ENCODE measurements around the gene CPT1B. TPM values are rescaled to one million over a fixed set of nuclear protein-coding genes. Genes with fewer than 3 reads are reported as not detected.

The CPT1B gene
- total and polyA plus RNA-seq, 2 donors (not counting 3 experiments of a cell fraction or from before 2014, with no cell fraction given), result 7.1 TPM

GRCh38 chr22:50577697-50577986 is 585 bp downstream of the CPT1B start:
- Histone ChIP-seq H3K9me3 (replicated peaks; ENCODE audit: control insufficient read depth, insufficient read depth, low read length) (no peaks in the 10 kb centered on the region), H3K27ac (ENCODE audit: insufficient read depth, low read depth, low read length) (no peak overlapping the region), H3K4me2 (ENCODE audit: insufficient read depth, low read length) (no peak overlapping the region), H4K20me1 (replicated peaks; ENCODE audit: control insufficient read depth, extremely low read depth, insufficient read depth, low read length) (no peaks in the 10 kb centered on the region), H3K4me1 (ENCODE audit: control insufficient read depth, extremely low read depth, insufficient read depth, low read length) (peaks cover 6% of the 10 kb centered on the region), H3K9me1 (replicated peaks; ENCODE audit: control insufficient read depth, extremely low read depth, insufficient read depth, low read length) (no peaks in the 10 kb centered on the region), H3K79me2 (ENCODE audit: control insufficient read depth, insufficient read depth, low read length) (peaks cover 8% of the 10 kb centered on the region), H3K9ac (replicated peaks; ENCODE audit: extremely low read depth, insufficient read depth, low read length) (no peak overlapping the region), H3K27me3 (ENCODE audit: control insufficient read depth in 2 of 2, insufficient read depth in 2 of 2, low read length in 2 of 2) (no peaks in the 10 kb centered on the region), H3K4me3 (replicated peaks in 1 of 3; ENCODE audit: insufficient read depth in 1 of 3, low read depth in 1 of 3, low read length in 3 of 3) (no peak overlapping the region), H3K36me3 (ENCODE audit: control insufficient read depth in 2 of 2, extremely low read depth in 1 of 2, insufficient read depth in 2 of 2, low read length in 2 of 2) (peaks cover 0 to 7% of the 10 kb centered on the region in 2 experiments), H2AFZ (ENCODE audit: low read depth, low read length) (no peak overlapping the region)
- FAIRE-seq (no peak), DNase-seq (ENCODE audit: low read depth, low spot score) (no peak)
- BruUV-seq (replicated peaks), result no TSS peak
- dilution Hi-C loops (cut with MboI; ENCODE audit: extremely low pct_ligation_motif_present, low sequenced_read_pairs), result no loop called here
- ChIA-PET POLR2A (no interaction called here), CTCF (interaction anchor here (1.3 to 5.2 kb wide), 3 partner anchors 12 to 114 kb away, joined by 5 to 91 read pairs (median 10); no protein-coding TSS in a partner anchor)
- TF ChIP-seq FOS (IDR thresholded peaks at IDR 0.05; ENCODE audit: borderline replicate concordance, insufficient read depth, low read length), result no peak
- TF ChIP-seq, protein P1, sequence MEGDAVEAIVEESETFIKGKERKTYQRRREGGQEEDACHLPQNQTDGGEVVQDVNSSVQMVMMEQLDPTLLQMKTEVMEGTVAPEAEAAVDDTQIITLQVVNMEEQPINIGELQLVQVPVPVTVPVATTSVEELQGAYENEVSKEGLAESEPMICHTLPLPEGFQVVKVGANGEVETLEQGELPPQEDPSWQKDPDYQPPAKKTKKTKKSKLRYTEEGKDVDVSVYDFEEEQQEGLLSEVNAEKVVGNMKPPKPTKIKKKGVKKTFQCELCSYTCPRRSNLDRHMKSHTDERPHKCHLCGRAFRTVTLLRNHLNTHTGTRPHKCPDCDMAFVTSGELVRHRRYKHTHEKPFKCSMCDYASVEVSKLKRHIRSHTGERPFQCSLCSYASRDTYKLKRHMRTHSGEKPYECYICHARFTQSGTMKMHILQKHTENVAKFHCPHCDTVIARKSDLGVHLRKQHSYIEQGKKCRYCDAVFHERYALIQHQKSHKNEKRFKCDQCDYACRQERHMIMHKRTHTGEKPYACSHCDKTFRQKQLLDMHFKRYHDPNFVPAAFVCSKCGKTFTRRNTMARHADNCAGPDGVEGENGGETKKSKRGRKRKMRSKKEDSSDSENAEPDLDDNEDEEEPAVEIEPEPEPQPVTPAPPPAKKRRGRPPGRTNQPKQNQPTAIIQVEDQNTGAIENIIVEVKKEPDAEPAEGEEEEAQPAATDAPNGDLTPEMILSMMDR (IDR thresholded peaks at IDR 0.05; ENCODE audit: extremely low read depth in 1 of 2, insufficient read depth in 1 of 2, low read depth in 1 of 2, low read length in 2 of 2), result no peak
- TF ChIP-seq EZH2 (IDR thresholded peaks at IDR 0.05; ENCODE audit: borderline replicate concordance, low read depth, low read length, severe bottlenecking), result no peak
- TF ChIP-seq, protein P2, sequence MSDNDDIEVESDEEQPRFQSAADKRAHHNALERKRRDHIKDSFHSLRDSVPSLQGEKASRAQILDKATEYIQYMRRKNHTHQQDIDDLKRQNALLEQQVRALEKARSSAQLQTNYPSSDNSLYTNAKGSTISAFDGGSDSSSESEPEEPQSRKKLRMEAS (IDR thresholded peaks at IDR 0.05; ENCODE audit: insufficient read depth, insufficient read length), result no peak
- TF ChIP-seq JUN (IDR thresholded peaks at IDR 0.05; ENCODE audit: borderline replicate concordance, insufficient read depth, insufficient read length, low read depth), result no peak
- no peak for TF ChIP-seq MYC (IDR thresholded peaks at IDR 0.05; ENCODE audit: low read depth, low read length)
- no peak for TF ChIP-seq POLR2AphosphoS5 (IDR thresholded peaks at IDR 0.05; ENCODE audit: insufficient read depth, low read depth, low read length)
- no peak for TF ChIP-seq GATA2 (IDR thresholded peaks at IDR 0.05; ENCODE audit: insufficient read depth, insufficient read length, low read depth, low read length)
- TF ChIP-seq POLR2A (IDR thresholded peaks at IDR 0.05; ENCODE audit: low read depth, low read length), result no peak
- intact Hi-C loops (cut with micrococcal nuclease), result loop anchor here (5.0 kb wide), 1 partner anchor 95 kb away; the partner anchor contains the start of gene SHANK3

Measured in endothelial cell of umbilical vein (primary cell).